ENCODE data around the gene SERINC3.

DNA sequence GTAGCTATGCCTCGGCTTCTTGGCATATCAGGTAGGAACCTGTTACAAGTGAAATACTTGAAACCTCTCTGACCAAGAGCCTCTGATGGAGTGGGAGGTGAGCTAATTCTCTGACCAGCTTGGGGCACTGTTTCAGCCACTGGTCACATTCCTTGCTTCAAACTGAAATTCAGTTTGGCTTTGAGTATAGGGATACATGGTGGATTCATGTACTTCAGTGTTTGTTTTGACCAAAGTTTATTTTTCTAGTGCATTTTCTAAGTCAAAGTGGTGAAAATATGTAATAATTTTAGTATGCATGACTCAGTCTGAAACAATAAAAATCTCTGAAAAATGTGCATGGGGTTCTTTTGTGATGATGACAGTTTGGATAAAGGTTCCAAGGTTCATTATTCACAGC is 27.6 kb downstream of the SERINC3 start:
- TF ChIP-seq, protein P1, sequence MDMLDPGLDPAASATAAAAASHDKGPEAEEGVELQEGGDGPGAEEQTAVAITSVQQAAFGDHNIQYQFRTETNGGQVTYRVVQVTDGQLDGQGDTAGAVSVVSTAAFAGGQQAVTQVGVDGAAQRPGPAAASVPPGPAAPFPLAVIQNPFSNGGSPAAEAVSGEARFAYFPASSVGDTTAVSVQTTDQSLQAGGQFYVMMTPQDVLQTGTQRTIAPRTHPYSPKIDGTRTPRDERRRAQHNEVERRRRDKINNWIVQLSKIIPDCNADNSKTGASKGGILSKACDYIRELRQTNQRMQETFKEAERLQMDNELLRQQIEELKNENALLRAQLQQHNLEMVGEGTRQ (CRISPR knock-in tag; IDR thresholded peaks at IDR 0.05): no peak
- TF ChIP-seq, protein P2, sequence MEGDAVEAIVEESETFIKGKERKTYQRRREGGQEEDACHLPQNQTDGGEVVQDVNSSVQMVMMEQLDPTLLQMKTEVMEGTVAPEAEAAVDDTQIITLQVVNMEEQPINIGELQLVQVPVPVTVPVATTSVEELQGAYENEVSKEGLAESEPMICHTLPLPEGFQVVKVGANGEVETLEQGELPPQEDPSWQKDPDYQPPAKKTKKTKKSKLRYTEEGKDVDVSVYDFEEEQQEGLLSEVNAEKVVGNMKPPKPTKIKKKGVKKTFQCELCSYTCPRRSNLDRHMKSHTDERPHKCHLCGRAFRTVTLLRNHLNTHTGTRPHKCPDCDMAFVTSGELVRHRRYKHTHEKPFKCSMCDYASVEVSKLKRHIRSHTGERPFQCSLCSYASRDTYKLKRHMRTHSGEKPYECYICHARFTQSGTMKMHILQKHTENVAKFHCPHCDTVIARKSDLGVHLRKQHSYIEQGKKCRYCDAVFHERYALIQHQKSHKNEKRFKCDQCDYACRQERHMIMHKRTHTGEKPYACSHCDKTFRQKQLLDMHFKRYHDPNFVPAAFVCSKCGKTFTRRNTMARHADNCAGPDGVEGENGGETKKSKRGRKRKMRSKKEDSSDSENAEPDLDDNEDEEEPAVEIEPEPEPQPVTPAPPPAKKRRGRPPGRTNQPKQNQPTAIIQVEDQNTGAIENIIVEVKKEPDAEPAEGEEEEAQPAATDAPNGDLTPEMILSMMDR (IDR thresholded peaks at IDR 0.05): no peak
- TF ChIP-seq JUN (CRISPR knock-in tag; IDR thresholded peaks at IDR 0.05): no peak

Data from WTC11 (cell line).